GM10248 (cell line): ENCODE results near the gene KLK10.
A peak's percentile ranks its signal among the peaks of the same experiment; 100 is the strongest.

Source experiments
- CTCF ChIA-PET: fragments of 300-600 bp; sonication (Branson Sonifier 250); formaldehyde crosslinking; extraction: SDS; loops from one replicate; lab custom pipeline; 2021; ENCODE audit warnings: antibody characterized with exemption; lab: Yijun Ruan, JAX
- POLR2A ChIA-PET: fragments of 350-650 bp; sonication (Branson Sonifier 250); formaldehyde crosslinking; extraction: SDS; loops from one replicate; lab custom pipeline; 2020; ENCODE audit warnings: antibody characterized with exemption; lab: Yijun Ruan, JAX
- DNase-seq: peaks from one replicate; pipeline ENCODE4 v3.0.0; 2012; ENCODE audit errors: extremely low spot score
- CTCF ChIP-seq: IDR thresholded peaks from 2 replicates; pipeline ENCODE4 v1.5.1; 2012; ENCODE audit warnings: mild to moderate bottlenecking, low read depth; ENCODE audit errors: extremely low read depth, missing control alignments, control extremely low read depth

The KLK10 gene

GRCh38 chr19:51005248-51005647 is 14.3 kb downstream of the KLK10 start:
- no peak for DNase-seq
- TF ChIP-seq CTCF: no peak
- ChIA-PET CTCF (no interaction called here), POLR2A (no interaction called here)

- CTCF ChIA-PET: no interaction called here
- no peak for DNase-seq
- no peak for TF ChIP-seq CTCF
- POLR2A ChIA-PET: no interaction called here
Measured at GRCh38 chr19:51003316-51003715, 16.2 kb downstream of the KLK10 start.

GRCh38 chr19:51002542-51003311 is 16.8 kb downstream of the KLK10 start:
- TF ChIP-seq CTCF: no peak
- ChIA-PET CTCF (interaction anchor here (1.2 kb wide), 1 partner anchor 19 kb away, joined by 3 read pairs; no protein-coding TSS in a partner anchor), POLR2A (no interaction called here)
- DNase-seq: peak; percentile 62

- ChIA-PET POLR2A (no interaction called here), CTCF (interaction anchor here (1.2 kb wide), 1 partner anchor 19 kb away, joined by 3 read pairs; no protein-coding TSS in a partner anchor)
- no peak for DNase-seq
- no peak for TF ChIP-seq CTCF
Measured at GRCh38 chr19:51002089-51002532, 17.4 kb downstream of the KLK10 start.

- POLR2A ChIA-PET: no interaction called here
- DNase-seq: no peak
- TF ChIP-seq CTCF: no peak
- CTCF ChIA-PET: interaction anchor here (1.2 kb wide), 1 partner anchor 20 kb away, joined by 3 read pairs; no protein-coding TSS in a partner anchor
Measured at GRCh38 chr19:51001515-51001914, 18.0 kb downstream of the KLK10 start, which contains the start of gene KLK8. TSS of gene KLK8 (minus strand) at chr19:51001604. CDS start at chr19:51001167, 437 bp downstream.

GRCh38 chr19:51000981-51001380 is 18.5 kb downstream of the KLK10 start:
- no peak for TF ChIP-seq CTCF
- DNase-seq: no peak
- ChIA-PET CTCF (no interaction called here), POLR2A (no interaction called here)
